A673 (cell line): ENCODE data around the gene TMEM255A.

Source experiments
- EZH2 ChIP-seq: fragments of 200-600 bp; sonication (generic); IDR thresholded peaks from 2 replicates; pipeline ENCODE4 v1.6.1; 2017; ENCODE audit warnings: borderline replicate concordance, low read depth, mild to moderate bottlenecking, mixed read lengths, antibody characterized with exemption, low read length; ENCODE audit not compliant: poor library complexity, severe bottlenecking
- TF ChIP-seq, protein P1 (sequence below): fragments of 300-800, 200-600 bp; sonication (generic); conservative IDR thresholded peaks from 2 replicates; pipeline ENCODE4 v1.5.1; 2017; ENCODE audit warnings: low read depth, mild to moderate bottlenecking, antibody characterized with exemption, low read length, moderate library complexity, mixed read lengths

DNA sequence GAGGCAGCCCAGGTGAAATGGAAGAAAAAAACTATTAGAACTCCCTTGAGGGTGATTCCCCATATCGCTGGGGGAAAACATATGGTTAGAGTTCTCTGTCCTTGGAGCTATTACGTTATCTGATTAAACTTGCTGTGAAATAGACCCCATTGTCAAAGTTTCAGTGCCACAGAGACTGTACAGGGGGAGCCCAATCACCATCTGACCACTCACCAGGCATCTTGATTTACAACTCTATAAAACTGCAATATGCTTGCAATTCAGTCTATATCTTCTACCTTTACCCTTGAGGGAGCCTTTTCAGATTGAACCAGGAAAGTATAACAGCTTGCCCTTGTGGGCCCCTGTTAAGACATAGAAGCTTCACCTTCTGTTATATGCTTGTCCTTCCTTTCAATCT lies 18.2 kb downstream of the TMEM255A start:
- TF ChIP-seq, protein P1, sequence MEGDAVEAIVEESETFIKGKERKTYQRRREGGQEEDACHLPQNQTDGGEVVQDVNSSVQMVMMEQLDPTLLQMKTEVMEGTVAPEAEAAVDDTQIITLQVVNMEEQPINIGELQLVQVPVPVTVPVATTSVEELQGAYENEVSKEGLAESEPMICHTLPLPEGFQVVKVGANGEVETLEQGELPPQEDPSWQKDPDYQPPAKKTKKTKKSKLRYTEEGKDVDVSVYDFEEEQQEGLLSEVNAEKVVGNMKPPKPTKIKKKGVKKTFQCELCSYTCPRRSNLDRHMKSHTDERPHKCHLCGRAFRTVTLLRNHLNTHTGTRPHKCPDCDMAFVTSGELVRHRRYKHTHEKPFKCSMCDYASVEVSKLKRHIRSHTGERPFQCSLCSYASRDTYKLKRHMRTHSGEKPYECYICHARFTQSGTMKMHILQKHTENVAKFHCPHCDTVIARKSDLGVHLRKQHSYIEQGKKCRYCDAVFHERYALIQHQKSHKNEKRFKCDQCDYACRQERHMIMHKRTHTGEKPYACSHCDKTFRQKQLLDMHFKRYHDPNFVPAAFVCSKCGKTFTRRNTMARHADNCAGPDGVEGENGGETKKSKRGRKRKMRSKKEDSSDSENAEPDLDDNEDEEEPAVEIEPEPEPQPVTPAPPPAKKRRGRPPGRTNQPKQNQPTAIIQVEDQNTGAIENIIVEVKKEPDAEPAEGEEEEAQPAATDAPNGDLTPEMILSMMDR = no peak
- TF ChIP-seq EZH2 = no peak
